Measurements from ENCODE around the gene NDOR1. TPM values are rescaled to one million over a fixed set of nuclear protein-coding genes. Genes with fewer than 3 reads are reported as not detected.

NDOR1 gene
- total RNA-seq, 2 experiments from 2014 or later: 44.7 to 45.5 TPM

- peaks cover 19% of the 10 kb centered on the region for H3K4me1 Mint-ChIP-seq (ENCODE audit: low read depth)
- no peak for ATAC-seq
- no peak for DNase-seq
- H3K27me3 Mint-ChIP-seq (ENCODE audit: low read depth): no peaks in the 10 kb centered on the region
- H3K9me3 Mint-ChIP-seq (ENCODE audit: insufficient read depth): no peaks in the 10 kb centered on the region
- ChIA-PET CTCF (interaction anchor here (1.0 kb wide), 1 partner anchor 10 kb away, joined by 6 read pairs; no protein-coding TSS in a partner anchor), POLR2A (no interaction called here)
- peaks cover 17% of the 10 kb centered on the region for H3K36me3 Mint-ChIP-seq (ENCODE audit: low read depth)
- no peak overlapping the region for H3K27ac Mint-ChIP-seq
- no peak overlapping the region for H3K4me3 Mint-ChIP-seq
These were observed 41.8 kb downstream of the NDOR1 start for GRCh38 chr9:137247135-137247915.

- peaks cover 12% of the 10 kb centered on the region for H3K36me3 Mint-ChIP-seq (ENCODE audit: low read depth)
- ATAC-seq (no peak), DNase-seq (no peak)
- H3K27me3 Mint-ChIP-seq (ENCODE audit: low read depth): no peaks in the 10 kb centered on the region
- no peak overlapping the region for H3K27ac Mint-ChIP-seq
- peaks cover 14% of the 10 kb centered on the region for H3K4me1 Mint-ChIP-seq (ENCODE audit: low read depth)
- no peaks in the 10 kb centered on the region for H3K9me3 Mint-ChIP-seq (ENCODE audit: insufficient read depth)
- ChIA-PET POLR2A (no interaction called here), CTCF (interaction anchor here (1.0 kb wide), 1 partner anchor 11 kb away, joined by 6 read pairs; no protein-coding TSS in a partner anchor)
- H3K4me3 Mint-ChIP-seq: no peak overlapping the region
These were observed 42.3 kb downstream of the NDOR1 start for GRCh38 chr9:137247916-137248175.

- no peaks in the 10 kb centered on the region for H3K27me3 Mint-ChIP-seq (ENCODE audit: low read depth)
- ChIA-PET POLR2A (interaction anchor here (1.1 kb wide), 1 partner anchor 10 kb away, joined by 4 read pairs; the partner anchor contains the start of gene TUBB4B), CTCF (no interaction called here)
- H3K36me3 Mint-ChIP-seq (ENCODE audit: low read depth): peaks cover 3% of the 10 kb centered on the region
- no peaks in the 10 kb centered on the region for H3K9me3 Mint-ChIP-seq (ENCODE audit: insufficient read depth)
- H3K4me3 Mint-ChIP-seq: no peak overlapping the region
- DNase-seq: no peak
- H3K4me1 Mint-ChIP-seq (ENCODE audit: low read depth): peaks cover 6% of the 10 kb centered on the region
- no peak overlapping the region for H3K27ac Mint-ChIP-seq
- ATAC-seq: no peak
These were observed 45.1 kb downstream of the NDOR1 start for GRCh38 chr9:137250329-137251193.

GRCh38 chr9:137251194-137251461 lies 45.6 kb downstream of the NDOR1 start, which contains the start of gene STPG3:
STPG3 (plus strand) TSS chr9:137251286; CDS start chr9:137251287, 1 bp downstream.
- POLR2A ChIA-PET: no interaction called here
- Mint-ChIP-seq H3K4me1 (ENCODE audit: low read depth) (peaks cover 10% of the 10 kb centered on the region), H3K36me3 (ENCODE audit: low read depth) (peaks cover 3% of the 10 kb centered on the region), H3K9me3 (ENCODE audit: insufficient read depth) (no peaks in the 10 kb centered on the region), H3K4me3 (no peak within 1 kb of the TSS), H3K27me3 (ENCODE audit: low read depth) (no peaks in the 10 kb centered on the region), H3K27ac (no peak within 1 kb of the TSS)
- CTCF ChIA-PET: no interaction called here
- ATAC-seq: no peak
- DNase-seq: no peak

GRCh38 chr9:137251490-137252268 lies 46.2 kb downstream of the NDOR1 start:
- ChIA-PET CTCF (no interaction called here), POLR2A (interaction anchor here (5.5 kb wide), 1 partner anchor 10 kb away, joined by 87 read pairs; the partner anchor contains the start of gene TUBB4B)
- H3K9me3 Mint-ChIP-seq (ENCODE audit: insufficient read depth): no peaks in the 10 kb centered on the region
- H3K4me1 Mint-ChIP-seq (ENCODE audit: low read depth): peaks cover 16% of the 10 kb centered on the region
- DNase-seq (no peak), ATAC-seq (no peak)
- no peak overlapping the region for H3K27ac Mint-ChIP-seq
- H3K36me3 Mint-ChIP-seq (ENCODE audit: low read depth): peaks cover 4% of the 10 kb centered on the region
- H3K4me3 Mint-ChIP-seq: no peak overlapping the region
- no peaks in the 10 kb centered on the region for H3K27me3 Mint-ChIP-seq (ENCODE audit: low read depth)

GRCh38 chr9:137252555-137253506 lies 47.3 kb downstream of the NDOR1 start:
- Mint-ChIP-seq H3K4me1 (ENCODE audit: low read depth) (peaks cover 20% of the 10 kb centered on the region), H3K27me3 (ENCODE audit: low read depth) (no peaks in the 10 kb centered on the region), H3K9me3 (ENCODE audit: insufficient read depth) (no peaks in the 10 kb centered on the region), H3K36me3 (ENCODE audit: low read depth) (peaks cover 8% of the 10 kb centered on the region), H3K4me3 (no peak overlapping the region), H3K27ac (no peak overlapping the region)
- ATAC-seq (no peak), DNase-seq (no peak)
- ChIA-PET CTCF (interaction anchor here (1.0 to 4.4 kb wide), 2 partner anchors 12 to 16 kb away, joined by 4 to 32 read pairs; partner anchors contain the start of gene TUBB4B), POLR2A (interaction anchor here (4.4 to 5.5 kb wide), 2 partner anchors 8 to 11 kb away, joined by 14 to 87 read pairs; partner anchors contain the start of gene TUBB4B)

- no peak for DNase-seq
- peaks cover 12% of the 10 kb centered on the region for H3K36me3 Mint-ChIP-seq (ENCODE audit: low read depth)
- ChIA-PET POLR2A (interaction anchor here (0.6 to 5.5 kb wide), 6 partner anchors 9 to 168 kb away, joined by 3 to 87 read pairs (median 4); partner anchors contain the start of genes MAN1B1 and TUBB4B), CTCF (interaction anchor here (0.9 to 4.4 kb wide), 4 partner anchors 9 to 225 kb away, joined by 3 to 32 read pairs (median 10); partner anchors contain the start of gene TUBB4B)
- H3K27me3 Mint-ChIP-seq (ENCODE audit: low read depth): no peaks in the 10 kb centered on the region
- H3K4me1 Mint-ChIP-seq (ENCODE audit: low read depth): peaks cover 20% of the 10 kb centered on the region
- peak overlapping the region; percentile 79 for H3K4me3 Mint-ChIP-seq
- peak overlapping the region; percentile 78 for H3K27ac Mint-ChIP-seq
- no peak for ATAC-seq
- no peaks in the 10 kb centered on the region for H3K9me3 Mint-ChIP-seq (ENCODE audit: insufficient read depth)
These were observed 48.5 kb downstream of the NDOR1 start for GRCh38 chr9:137253717-137254623.

GRCh38 chr9:137254624-137255447 lies 49.3 kb downstream of the NDOR1 start, which contains the start of gene NELFB:
NELFB (plus strand) TSS chr9:137255327.
- Mint-ChIP-seq H3K9me3 (ENCODE audit: insufficient read depth) (no peaks in the 10 kb centered on the region), H3K4me1 (ENCODE audit: low read depth) (peaks cover 20% of the 10 kb centered on the region), H3K36me3 (ENCODE audit: low read depth) (peaks cover 17% of the 10 kb centered on the region), H3K27ac (peak within 1 kb of the TSS; percentile 87), H3K4me3 (peak within 1 kb of the TSS; percentile 91), H3K27me3 (ENCODE audit: low read depth) (no peaks in the 10 kb centered on the region)
- DNase-seq (peak; percentile 95), ATAC-seq (peak; percentile 91)
- CTCF ChIA-PET: interaction anchor here (0.9 to 4.4 kb wide), 4 partner anchors 9 to 226 kb away, joined by 3 to 32 read pairs (median 10); partner anchors contain the start of gene TUBB4B
- POLR2A ChIA-PET: interaction anchor here (0.6 to 5.5 kb wide), 8 partner anchors 10 to 168 kb away, joined by 3 to 87 read pairs (median 4); partner anchors contain the start of genes MAN1B1, TPRN and TUBB4B

- no peaks in the 10 kb centered on the region for H3K9me3 Mint-ChIP-seq (ENCODE audit: insufficient read depth)
- CTCF ChIA-PET: interaction anchor here (1.0 to 4.4 kb wide), 5 partner anchors 10 to 27 kb away, joined by 3 to 32 read pairs (median 5); partner anchors contain the start of gene TUBB4B
- peak overlapping the region; percentile 91 for H3K4me3 Mint-ChIP-seq
- H3K27me3 Mint-ChIP-seq (ENCODE audit: low read depth): no peaks in the 10 kb centered on the region
- H3K36me3 Mint-ChIP-seq (ENCODE audit: low read depth): peaks cover 17% of the 10 kb centered on the region
- H3K4me1 Mint-ChIP-seq (ENCODE audit: low read depth): peaks cover 20% of the 10 kb centered on the region
- POLR2A ChIA-PET: interaction anchor here (0.6 to 5.5 kb wide), 7 partner anchors 11 to 169 kb away, joined by 3 to 87 read pairs (median 4); partner anchors contain the start of genes MAN1B1, TPRN and TUBB4B
- no peak for ATAC-seq
- peak overlapping the region; percentile 87 for H3K27ac Mint-ChIP-seq
- DNase-seq: no peak
These were observed 50.1 kb downstream of the NDOR1 start for GRCh38 chr9:137255448-137256114.
